Neural progenitor cell (in vitro differentiated cells): ENCODE measurements around the gene APBB2. TPM values are rescaled to one million over a fixed set of nuclear protein-coding genes. Genes with fewer than 3 reads are reported as not detected.

Experiments
- DNase-seq: peaks from one replicate; pipeline ENCODE4 v3.0.0-alpha.2; 2016; ENCODE audit warnings: low spot score
- H2AFZ ChIP-seq: fragments of 200-600 bp; sonication (generic); replicated peaks from 2 replicates; pipeline ENCODE4 v1.6.1; 2016; ENCODE audit warnings: antibody characterized with exemption
- H3F3A ChIP-seq: fragments of 200-600 bp; sonication (generic); 2 replicates; pipeline ENCODE4 v1.6.1; 2016; ENCODE audit warnings: antibody characterized with exemption, low read depth
- H3K27ac ChIP-seq: fragments of 200-600 bp; sonication (generic); 2 replicates; pipeline ENCODE4 v1.5.1; 2016; ENCODE audit warnings: mild to moderate bottlenecking
- H3K27me3 ChIP-seq: fragments of 200-600 bp; sonication (generic); 2 replicates; pipeline ENCODE4 v1.6.1; 2016; ENCODE audit warnings: mild to moderate bottlenecking, moderate library complexity
- H3K36me3 ChIP-seq: fragments of 200-600 bp; sonication (generic); 2 replicates; pipeline ENCODE4 v1.5.1; 2016
- H3K4me1 ChIP-seq: fragments of 200-600 bp; sonication (generic); 2 replicates; pipeline ENCODE4 v1.6.1; 2016; ENCODE audit warnings: mixed run types
- H3K4me2 ChIP-seq: fragments of 200-600 bp; sonication (generic); 2 replicates; pipeline ENCODE4 v1.6.1; 2016
- H3K4me3 ChIP-seq: fragments of 200-600 bp; sonication (generic); 2 replicates; pipeline ENCODE4 v1.5.1; 2016
- H3K79me2 ChIP-seq: fragments of 200-600 bp; sonication (generic); 2 replicates; pipeline ENCODE4 v1.6.1; 2016; ENCODE audit warnings: low read depth
- H3K9ac ChIP-seq: fragments of 200-600 bp; sonication (generic); 2 replicates; pipeline ENCODE4 v1.6.1; 2016
- H3K9me3 ChIP-seq: fragments of 200-600 bp; sonication (generic); 2 replicates; pipeline ENCODE4 v1.5.1; 2016; ENCODE audit warnings: low read depth
- H4K20me1 ChIP-seq: fragments of 200-600 bp; sonication (generic); 2 replicates; pipeline ENCODE4 v1.6.1; 2016; ENCODE audit warnings: low read depth
- H3K27ac Mint-ChIP-seq: 3 replicates; pipeline ENCODE4 v1.8.0; 2021; ENCODE audit warnings: mixed read lengths
- H3K27me3 Mint-ChIP-seq: 2 replicates; pipeline ENCODE4 v1.8.0; 2022; ENCODE audit warnings: low read depth, mild to moderate bottlenecking, inconsistent platforms, moderate library complexity, mixed read lengths; ENCODE audit not compliant: insufficient read depth
- H3K36me3 Mint-ChIP-seq: 3 replicates; pipeline ENCODE4 v1.8.0; 2021; ENCODE audit warnings: mixed read lengths
- H3K4me1 Mint-ChIP-seq: 3 replicates; pipeline ENCODE4 v1.8.0; 2021; ENCODE audit warnings: mixed read lengths
- H3K4me3 Mint-ChIP-seq: 3 replicates; pipeline ENCODE4 v1.8.0; 2021; ENCODE audit warnings: mild to moderate bottlenecking, moderate library complexity, mixed read lengths
- H3K9me3 Mint-ChIP-seq: 3 replicates; pipeline ENCODE4 v1.8.0; 2020; ENCODE audit warnings: mixed read lengths
- CTCF ChIP-seq: fragments of 200-600 bp; sonication (generic); IDR thresholded peaks from 2 replicates; pipeline ENCODE4 v1.5.1; 2017; ENCODE audit warnings: antibody characterized with exemption, mild to moderate bottlenecking
- EZH2 ChIP-seq: fragments of 200-600 bp; sonication (generic); IDR thresholded peaks from 2 replicates; pipeline ENCODE4 v1.6.1; 2017; ENCODE audit warnings: antibody characterized with exemption, mild to moderate bottlenecking, moderate library complexity
- EZH2phosphoT487 ChIP-seq: fragments of 200-600 bp; sonication (generic); IDR thresholded peaks from 2 replicates; pipeline ENCODE4 v1.6.1; 2017; ENCODE audit warnings: antibody characterized with exemption
- total RNA-seq: library from RNA; depleted of rRNA; stranded (reverse); fragments of >200 nt; gene quantifications from 2 replicates; pipeline ENCODE4 v1.2.3, GENCODE V29; 2015; ENCODE audit warnings: low replicate concordance

The APBB2 gene
- total RNA-seq, 1 donor from 2014 or later: 83.2 TPM

GRCh38 chr4:41028392-41029076 is 185.8 kb downstream of the APBB2 start:
- H3K4me3 ChIP-seq: no peak overlapping the region
- H3K27me3 ChIP-seq: no peaks in the 10 kb centered on the region
- peaks cover 8% of the 10 kb centered on the region for H3K36me3 Mint-ChIP-seq
- no peak overlapping the region for H2AFZ ChIP-seq
- H3K27ac ChIP-seq: no peak overlapping the region
- H3K4me1 Mint-ChIP-seq: no peaks in the 10 kb centered on the region
- H3K9me3 ChIP-seq: peaks cover 13% of the 10 kb centered on the region
- no peaks in the 10 kb centered on the region for H3F3A ChIP-seq
- no peaks in the 10 kb centered on the region for H3K27me3 Mint-ChIP-seq
- H3K4me3 Mint-ChIP-seq: no peak overlapping the region
- H3K9ac ChIP-seq: no peak overlapping the region
- no peak overlapping the region for H3K4me2 ChIP-seq
- H3K79me2 ChIP-seq: no peaks in the 10 kb centered on the region
- DNase-seq: no peak
- peaks cover 5% of the 10 kb centered on the region for H3K36me3 ChIP-seq
- no peak for TF ChIP-seq EZH2phosphoT487
- no peaks in the 10 kb centered on the region for H4K20me1 ChIP-seq
- H3K4me1 ChIP-seq: no peaks in the 10 kb centered on the region
- H3K27ac Mint-ChIP-seq: no peak overlapping the region
- peaks cover 35% of the 10 kb centered on the region for H3K9me3 Mint-ChIP-seq

DNA sequence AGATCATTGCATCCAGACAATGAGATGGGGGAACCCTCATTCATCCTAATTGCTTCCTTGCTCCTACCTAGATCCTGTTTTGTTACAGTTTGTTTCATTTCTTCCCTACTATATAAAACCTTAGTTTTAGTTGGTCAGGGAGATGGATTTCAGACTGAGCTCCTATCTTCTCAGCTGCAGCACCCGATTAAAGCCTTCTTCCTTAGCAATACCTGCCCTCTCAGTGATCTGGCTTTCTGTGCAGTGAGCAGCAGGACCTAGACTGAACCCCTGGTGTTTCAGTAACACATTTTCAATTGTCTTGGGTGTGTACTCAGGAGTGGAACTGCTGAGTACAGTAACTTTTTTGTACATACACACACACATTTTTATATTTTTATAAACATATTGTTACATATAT is 187.4 kb downstream of the APBB2 start:
- H3K4me1 ChIP-seq: no peaks in the 10 kb centered on the region
- H3K9me3 ChIP-seq: peaks cover 13% of the 10 kb centered on the region
- H2AFZ ChIP-seq: no peak overlapping the region
- Mint-ChIP-seq H3K27ac (no peak overlapping the region), H3K9me3 (peaks cover 38% of the 10 kb centered on the region), H3K4me1 (no peaks in the 10 kb centered on the region), H3K36me3 (peaks cover 10% of the 10 kb centered on the region), H3K27me3 (no peaks in the 10 kb centered on the region), H3K4me3 (no peak overlapping the region)
- H3K36me3 ChIP-seq: peaks cover 5% of the 10 kb centered on the region
- H3K9ac ChIP-seq: no peak overlapping the region
- no peak for TF ChIP-seq EZH2phosphoT487
- TF ChIP-seq EZH2: no peak
- no peak for TF ChIP-seq CTCF
- H3K4me3 ChIP-seq: no peak overlapping the region
- no peak overlapping the region for H3K27ac ChIP-seq
- no peaks in the 10 kb centered on the region for H3K79me2 ChIP-seq
- no peaks in the 10 kb centered on the region for H4K20me1 ChIP-seq
- no peaks in the 10 kb centered on the region for H3K27me3 ChIP-seq
- DNase-seq: no peak
- H3K4me2 ChIP-seq: no peak overlapping the region
- no peaks in the 10 kb centered on the region for H3F3A ChIP-seq

- Histone ChIP-seq H3K36me3 (peaks cover 5% of the 10 kb centered on the region), H3K79me2 (no peaks in the 10 kb centered on the region), H3K27me3 (no peaks in the 10 kb centered on the region), H3K4me2 (no peak overlapping the region), H2AFZ (no peak overlapping the region), H3K4me1 (no peaks in the 10 kb centered on the region), H4K20me1 (no peaks in the 10 kb centered on the region), H3K27ac (no peak overlapping the region), H3K9ac (no peak overlapping the region), H3K9me3 (peaks cover 13% of the 10 kb centered on the region), H3K4me3 (no peak overlapping the region), H3F3A (no peaks in the 10 kb centered on the region)
- Mint-ChIP-seq H3K9me3 (peaks cover 41% of the 10 kb centered on the region), H3K4me1 (no peaks in the 10 kb centered on the region), H3K36me3 (peaks cover 10% of the 10 kb centered on the region), H3K4me3 (no peak overlapping the region), H3K27me3 (no peaks in the 10 kb centered on the region), H3K27ac (no peak overlapping the region)
- TF ChIP-seq EZH2: no peak
- TF ChIP-seq EZH2phosphoT487: no peak
- no peak for TF ChIP-seq CTCF
- no peak for DNase-seq
Measured at GRCh38 chr4:41025824-41026223, 188.5 kb downstream of the APBB2 start.
